Fibroblast of skin of right quadriceps (primary cell): Measurements from ENCODE around the gene PLCL2.
"Not testable (repeated sequence)": the region's sequence is repeated elsewhere in the genome, so short reads cannot be mapped to it uniquely, and the experiment has no call there.

Experiments used
- DNase-seq: peaks from one replicate; pipeline ENCODE4 v3.0.0-alpha.2; 2013

Gene PLCL2

GRCh38 chr3:16917980-16918682 lies 33.4 kb downstream of the PLCL2 start:
- DNase-seq = no peak

- DNase-seq = no peak
Measured at GRCh38 chr3:16918683-16919025, 33.9 kb downstream of the PLCL2 start.

- DNase-seq = no peak
Measured at GRCh38 chr3:16923112-16923511, 38.4 kb downstream of the PLCL2 start.

- no peak for DNase-seq
Measured at GRCh38 chr3:16927485-16927884, 42.7 kb downstream of the PLCL2 start.

GRCh38 chr3:16928386-16929132 lies 43.8 kb downstream of the PLCL2 start:
- no peak for DNase-seq

- no peak for DNase-seq
Measured at GRCh38 chr3:16929311-16929710, 44.6 kb downstream of the PLCL2 start.

- DNase-seq = no peak
Measured at GRCh38 chr3:16932877-16933276, 48.1 kb downstream of the PLCL2 start.

GRCh38 chr3:16935781-16936180 lies 51.0 kb downstream of the PLCL2 start:
- no peak for DNase-seq

- no peak for DNase-seq
Measured at GRCh38 chr3:16936233-16936632, 51.5 kb downstream of the PLCL2 start.

- no peak for DNase-seq
Measured at GRCh38 chr3:16936676-16937230, 52.0 kb downstream of the PLCL2 start.

- DNase-seq = no peak
Measured at GRCh38 chr3:16937326-16937845, 52.6 kb downstream of the PLCL2 start.

- no peak for DNase-seq
Measured at GRCh38 chr3:16940769-16941700, 56.3 kb downstream of the PLCL2 start.

GRCh38 chr3:16942955-16943354 lies 58.2 kb downstream of the PLCL2 start:
- DNase-seq = no peak

GRCh38 chr3:16943857-16944256 lies 59.1 kb downstream of the PLCL2 start:
- no peak for DNase-seq

GRCh38 chr3:16944356-16944755 lies 59.6 kb downstream of the PLCL2 start:
- DNase-seq = no peak

GRCh38 chr3:16945330-16945729 lies 60.6 kb downstream of the PLCL2 start:
- DNase-seq = peak; percentile 37

- DNase-seq = no peak
Measured at GRCh38 chr3:16950282-16950681, 65.5 kb downstream of the PLCL2 start.

- no peak for DNase-seq
Measured at GRCh38 chr3:16950845-16951244, 66.1 kb downstream of the PLCL2 start.

- DNase-seq = not testable (repeated sequence)
Measured at GRCh38 chr3:16957852-16958251, 73.1 kb downstream of the PLCL2 start.

- DNase-seq = no peak
Measured at GRCh38 chr3:16960125-16960524, 75.4 kb downstream of the PLCL2 start.

- DNase-seq = no peak
Measured at GRCh38 chr3:16961621-16962205, 77.0 kb downstream of the PLCL2 start.

- DNase-seq = no peak
Measured at GRCh38 chr3:16975083-16975482, 90.3 kb downstream of the PLCL2 start.
